Measurements from ENCODE around the gene RCOR1. TPM values are rescaled to one million over a fixed set of nuclear protein-coding genes. Genes with fewer than 3 reads are reported as not detected.

RCOR1 gene
- total and polyA plus RNA-seq, 5 donors from 2014 or later: 0.40 to 28.1 (median 0.51) TPM

DNA sequence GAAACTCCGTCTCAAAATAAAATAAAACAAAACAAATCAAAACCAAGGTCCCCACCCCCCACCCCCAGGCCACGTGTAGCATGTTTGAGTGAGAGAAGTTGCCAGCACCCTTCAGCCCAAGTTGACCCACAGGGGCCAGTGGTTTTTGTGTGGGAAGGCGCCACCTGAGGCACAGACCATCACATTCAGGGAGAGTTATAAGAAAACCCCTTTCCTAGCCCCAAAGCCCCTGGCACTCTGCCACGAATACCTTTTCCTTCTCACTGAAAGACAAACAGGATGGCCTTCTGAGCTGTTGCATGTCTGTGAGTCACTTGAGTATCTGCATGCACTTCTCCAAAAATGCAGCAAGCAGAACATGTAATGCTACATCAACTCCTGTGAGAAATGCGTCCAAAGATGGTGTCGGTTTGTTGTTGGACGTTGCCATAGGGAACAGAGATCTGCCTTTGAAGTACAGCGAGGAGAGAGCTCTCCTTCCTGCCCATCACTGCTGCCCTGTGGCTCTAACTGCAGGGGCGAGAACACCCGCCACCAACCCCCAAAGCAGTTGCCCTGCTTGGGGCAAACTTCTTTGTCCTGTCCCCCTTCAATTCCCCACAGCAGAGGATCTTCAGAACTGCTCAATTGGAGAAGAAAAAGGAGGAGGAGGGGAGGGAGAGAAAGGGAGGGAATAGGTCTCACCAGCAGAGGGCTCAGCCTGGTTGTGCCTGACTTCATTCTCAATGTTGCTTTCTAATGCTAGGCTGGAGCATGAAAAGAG, 182.1 kb downstream of the RCOR1 start:
- H3K27me3 ChIP-seq (ENCODE audit: control insufficient read depth, insufficient read depth, low read length): no peaks in the 10 kb centered on the region
- Mint-ChIP-seq H3K27me3 (peaks cover 8% of the 10 kb centered on the region), H3K9me3 (peaks cover 0 to 2% (median 0%) of the 10 kb centered on the region in 7 donors), H3K27ac (peak overlapping the region; percentile 85 to 93 (median 87)), H3K4me1 (peaks cover 13 to 42% (median 24%) of the 10 kb centered on the region in 4 donors), H3K36me3 (no peaks in the 10 kb centered on the region), H3K4me3 (peak overlapping the region; percentile 34 to 76 (median 60))
- no peaks in the 10 kb centered on the region for H3K9me3 ChIP-seq (ENCODE audit: control insufficient read depth in 2 of 2, low read length in 2 of 2)
- peak; percentile 59 to 76 (median 75) for DNase-seq
- ATAC-seq (ENCODE audit: low read depth in 2 of 2): peak; percentile 22
- peaks cover 27% of the 10 kb centered on the region for H3K4me1 ChIP-seq (ENCODE audit: control insufficient read depth, insufficient read depth, low read length, poor library complexity, severe bottlenecking)
- peak overlapping the region; percentile 91 for H3K27ac ChIP-seq (ENCODE audit: insufficient read depth, low read length, poor library complexity, severe bottlenecking)
- peak overlapping the region; percentile 24 for H3K4me3 ChIP-seq (ENCODE audit: low read depth, low read length)
- no peaks in the 10 kb centered on the region for H3K36me3 ChIP-seq (ENCODE audit: control insufficient read depth, insufficient read depth, low read length)

DNA sequence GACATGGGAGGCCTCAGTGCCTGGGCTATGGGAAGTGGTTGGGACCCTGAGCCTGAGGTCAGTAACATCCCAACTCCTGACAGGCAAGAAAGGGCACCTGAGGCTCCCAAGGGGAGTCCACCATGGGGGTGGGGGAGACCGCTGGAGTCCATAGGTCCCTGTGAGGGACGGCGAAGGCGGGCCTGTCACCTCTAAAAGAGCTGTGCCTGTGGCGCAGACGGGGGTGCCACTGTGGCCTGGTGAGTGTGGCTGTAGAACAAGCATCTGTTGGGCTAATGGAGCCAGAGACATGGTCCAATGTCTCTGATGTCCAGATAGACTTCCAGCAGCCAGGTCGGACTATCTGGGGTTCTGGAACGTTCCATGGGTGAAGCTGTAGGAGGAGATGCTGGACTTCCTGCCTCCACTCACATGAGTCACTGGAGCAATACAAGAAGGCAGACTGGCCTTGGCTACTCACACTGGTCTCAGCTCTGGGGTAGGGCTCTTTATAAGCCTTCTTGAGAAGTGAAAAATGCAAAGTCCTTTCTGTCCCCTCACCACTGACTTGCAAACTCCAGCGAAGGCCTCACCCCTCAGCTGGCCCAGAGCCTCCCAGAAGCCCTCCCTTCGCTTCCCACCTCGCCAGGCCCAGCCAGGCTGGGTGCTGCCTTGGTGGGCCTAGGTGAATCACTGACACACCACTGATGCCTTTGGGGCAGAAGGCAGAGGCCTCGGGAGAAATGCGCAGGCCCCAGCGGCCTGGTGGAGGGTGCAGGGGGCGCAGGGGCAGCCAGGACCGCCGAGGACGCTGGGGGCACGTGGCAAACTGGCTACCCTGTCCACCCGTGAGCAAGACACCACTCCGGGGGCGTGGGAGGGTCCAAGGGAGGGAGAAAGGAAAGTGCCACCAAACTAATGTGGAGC, 183.7 kb downstream of the RCOR1 start:
- Histone ChIP-seq H3K4me3 (ENCODE audit: low read depth, low read length) (no peak overlapping the region), H3K9me3 (ENCODE audit: control insufficient read depth in 2 of 2, low read length in 2 of 2) (no peaks in the 10 kb centered on the region), H3K4me1 (ENCODE audit: control insufficient read depth, insufficient read depth, low read length, poor library complexity, severe bottlenecking) (peaks cover 43% of the 10 kb centered on the region), H3K27me3 (ENCODE audit: control insufficient read depth, insufficient read depth, low read length) (no peaks in the 10 kb centered on the region), H3K27ac (ENCODE audit: insufficient read depth, low read length, poor library complexity, severe bottlenecking) (peak overlapping the region; percentile 91), H3K36me3 (ENCODE audit: control insufficient read depth, insufficient read depth, low read length) (no peaks in the 10 kb centered on the region)
- DNase-seq (peak in 1 of 3 donors; percentile 28), ATAC-seq (ENCODE audit: low read depth in 2 of 2) (no peak)
- Mint-ChIP-seq H3K4me1 (peaks cover 19 to 56% (median 37%) of the 10 kb centered on the region in 4 donors), H3K4me3 (peak overlapping the region; percentile 81 to 95 (median 84)), H3K36me3 (peaks cover 8% of the 10 kb centered on the region), H3K9me3 (peaks cover 0 to 2% (median 0%) of the 10 kb centered on the region in 7 donors), H3K27ac (peak overlapping the region; percentile 81 to 94 (median 92)), H3K27me3 (peaks cover 9% of the 10 kb centered on the region)

DNA sequence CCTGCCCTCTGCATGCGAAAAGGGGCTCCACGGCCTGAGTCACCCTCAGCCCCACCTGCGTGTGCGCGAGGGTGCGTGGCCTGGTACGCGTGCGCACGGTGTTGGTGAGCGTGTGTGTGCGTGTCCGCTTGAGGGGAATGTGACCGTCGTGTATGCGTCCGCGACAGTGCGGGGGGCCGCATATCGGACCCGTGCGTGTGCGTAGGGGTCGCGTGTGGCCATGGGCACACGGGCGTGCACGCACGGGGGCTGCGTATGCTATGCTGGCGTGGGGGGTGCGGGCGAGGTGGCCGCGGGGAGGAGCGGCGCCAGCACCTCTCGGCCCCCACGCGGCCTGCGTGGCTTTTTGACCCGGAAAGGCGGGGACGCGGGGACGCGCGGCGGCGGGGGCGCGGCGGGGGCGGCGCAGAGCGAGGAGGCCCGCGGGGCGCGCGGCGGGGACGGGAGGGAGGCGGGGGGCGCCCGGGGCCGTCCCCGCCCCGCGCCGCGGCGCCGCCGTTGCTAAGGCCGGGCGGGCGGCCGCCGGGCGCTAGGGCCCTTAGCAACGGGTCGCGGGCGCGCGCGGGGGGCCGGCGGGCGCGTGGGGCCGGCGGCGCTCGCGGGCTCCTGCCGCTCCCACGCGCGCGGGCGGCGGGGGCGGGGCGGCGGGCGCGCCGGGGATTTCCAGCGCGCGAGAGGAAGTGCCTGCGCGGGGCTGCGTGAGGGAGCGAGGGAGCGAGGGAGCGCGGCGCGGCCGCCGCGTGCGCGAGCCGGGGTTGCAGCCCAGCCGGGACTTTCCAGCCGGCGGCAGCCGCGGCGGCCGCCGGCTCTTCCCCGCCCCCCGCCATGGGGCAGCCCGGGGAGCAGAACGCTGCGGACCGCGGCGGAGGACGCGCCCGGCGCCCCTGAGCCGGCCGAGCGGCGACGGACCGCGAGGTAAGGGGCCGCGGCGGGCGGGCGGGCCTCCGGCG, 184.6 kb downstream of the RCOR1 start, which contains the start of gene TRAF3:
Gene TRAF3, plus strand, starts transcription at position 689 of the 950 bp plus-strand sequence. CDS start 92,753 bp downstream, outside the sequence.
- Histone ChIP-seq H3K36me3 (ENCODE audit: control insufficient read depth, insufficient read depth, low read length) (no peaks in the 10 kb centered on the region), H3K4me1 (ENCODE audit: control insufficient read depth, insufficient read depth, low read length, poor library complexity, severe bottlenecking) (peaks cover 48% of the 10 kb centered on the region), H3K27me3 (ENCODE audit: control insufficient read depth, insufficient read depth, low read length) (no peaks in the 10 kb centered on the region), H3K9me3 (ENCODE audit: control insufficient read depth in 2 of 2, low read length in 2 of 2) (no peaks in the 10 kb centered on the region), H3K4me3 (ENCODE audit: low read depth, low read length) (peak within 1 kb of the TSS; percentile 99), H3K27ac (ENCODE audit: insufficient read depth, low read length, poor library complexity, severe bottlenecking) (peak within 1 kb of the TSS; percentile 91)
- Mint-ChIP-seq H3K27me3 (peaks cover 9% of the 10 kb centered on the region), H3K4me1 (peaks cover 19 to 60% (median 39%) of the 10 kb centered on the region in 4 donors), H3K9me3 (peaks cover 0 to 2% (median 0%) of the 10 kb centered on the region in 7 donors), H3K27ac (peak within 1 kb of the TSS; percentile 94 to 99 (median 96)), H3K36me3 (peaks cover 8% of the 10 kb centered on the region), H3K4me3 (peak within 1 kb of the TSS; percentile 92 to 98 (median 94))
- DNase-seq (peak; percentile 85 to 89 (median 87)), ATAC-seq (ENCODE audit: low read depth in 2 of 2) (peak; percentile 80 to 82)

DNA sequence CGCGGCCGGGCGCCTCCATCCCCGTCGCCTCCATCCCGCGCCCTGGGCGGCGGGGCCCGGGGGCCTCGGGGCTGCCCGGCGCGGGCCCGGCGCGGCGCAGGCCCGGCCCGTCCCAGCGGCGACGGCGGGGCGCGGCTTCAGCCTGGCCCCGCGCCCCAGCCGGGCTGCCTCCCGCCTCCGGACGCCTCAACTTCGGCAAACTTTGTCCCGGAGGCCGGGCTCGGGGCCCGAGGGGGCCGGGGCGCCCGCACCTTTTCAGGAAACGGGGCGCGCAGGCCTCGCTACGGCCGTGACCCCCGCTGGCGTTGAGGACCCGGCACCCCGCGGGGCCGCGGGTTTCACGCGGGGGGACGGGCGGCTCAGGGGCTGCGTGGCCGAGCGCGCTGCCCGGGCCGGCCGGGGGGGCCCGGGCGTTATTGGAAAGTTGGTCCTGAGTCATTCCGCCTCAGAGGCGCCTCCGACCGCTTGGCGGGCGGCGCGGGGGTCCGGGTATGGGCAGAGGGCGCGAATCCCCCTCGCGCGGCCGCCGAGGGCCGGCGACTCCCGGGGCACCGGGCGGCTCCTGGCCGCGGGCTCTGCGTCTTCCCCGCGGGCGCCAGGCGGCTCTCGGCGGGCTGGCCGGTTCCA, 185.4 kb downstream of the RCOR1 start:
- DNase-seq: no peak

DNA sequence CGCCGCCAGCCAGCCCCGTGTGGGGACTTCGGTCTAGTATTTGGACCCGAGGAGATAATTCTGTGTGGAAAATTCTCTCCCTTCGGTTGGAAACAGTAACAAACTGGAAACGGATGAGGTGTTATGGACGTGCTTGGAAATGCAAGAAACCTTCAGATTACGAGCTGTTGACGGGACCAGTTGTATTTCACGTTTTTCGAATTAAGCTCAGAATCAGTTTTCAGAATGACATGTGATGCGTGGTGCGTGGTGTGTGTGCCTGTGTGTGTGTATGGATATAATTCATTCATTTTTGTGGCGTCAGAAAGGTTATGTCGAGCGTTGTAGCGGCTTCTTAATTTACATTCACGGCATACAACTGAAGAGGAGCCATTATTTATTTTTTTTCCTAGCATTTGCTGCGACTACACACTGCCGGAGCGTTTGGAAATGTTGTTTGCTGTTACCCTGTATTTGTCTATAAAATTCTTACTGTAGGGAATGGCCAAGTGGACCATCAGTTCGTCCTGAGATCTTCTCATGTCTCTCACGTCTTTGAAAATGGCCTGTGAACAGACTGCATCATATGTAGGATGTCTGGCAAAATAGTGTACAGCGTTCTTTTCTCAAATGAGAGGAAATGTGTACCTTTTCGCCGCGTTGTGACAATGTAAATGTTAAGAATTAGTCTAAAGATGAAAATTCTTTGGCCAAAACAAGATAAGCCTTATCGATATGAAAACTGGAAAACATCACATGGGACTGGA, 186.1 kb downstream of the RCOR1 start:
- Histone ChIP-seq H3K4me1 (ENCODE audit: control insufficient read depth, insufficient read depth, low read length, poor library complexity, severe bottlenecking) (peaks cover 61% of the 10 kb centered on the region), H3K36me3 (ENCODE audit: control insufficient read depth, insufficient read depth, low read length) (no peaks in the 10 kb centered on the region), H3K27ac (ENCODE audit: insufficient read depth, low read length, poor library complexity, severe bottlenecking) (peak overlapping the region; percentile 84), H3K4me3 (ENCODE audit: low read depth, low read length) (peak overlapping the region; percentile 99), H3K27me3 (ENCODE audit: control insufficient read depth, insufficient read depth, low read length) (no peaks in the 10 kb centered on the region), H3K9me3 (ENCODE audit: control insufficient read depth in 2 of 2, low read length in 2 of 2) (no peaks in the 10 kb centered on the region)
- Mint-ChIP-seq H3K27ac (peak overlapping the region; percentile 94 to 99 (median 96)), H3K27me3 (peaks cover 9% of the 10 kb centered on the region), H3K9me3 (no peaks in the 10 kb centered on the region), H3K4me3 (peak overlapping the region; percentile 92 to 98 (median 94)), H3K36me3 (peaks cover 8% of the 10 kb centered on the region), H3K4me1 (peaks cover 28 to 68% (median 48%) of the 10 kb centered on the region in 4 donors)
- ATAC-seq (ENCODE audit: low read depth in 2 of 2) (no peak), DNase-seq (peak in 2 of 3 donors; percentile 47 to 64)

More for the DNA sequence above, 185.4 kb downstream of the RCOR1 start:
- Histone ChIP-seq H3K9me3 (ENCODE audit: control insufficient read depth in 2 of 2, low read length in 2 of 2) (no peaks in the 10 kb centered on the region), H3K27ac (ENCODE audit: insufficient read depth, low read length, poor library complexity, severe bottlenecking) (peak overlapping the region; percentile 84), H3K4me3 (ENCODE audit: low read depth, low read length) (peak overlapping the region; percentile 99), H3K36me3 (ENCODE audit: control insufficient read depth, insufficient read depth, low read length) (no peaks in the 10 kb centered on the region), H3K4me1 (ENCODE audit: control insufficient read depth, insufficient read depth, low read length, poor library complexity, severe bottlenecking) (peaks cover 55% of the 10 kb centered on the region), H3K27me3 (ENCODE audit: control insufficient read depth, insufficient read depth, low read length) (no peaks in the 10 kb centered on the region)
- Mint-ChIP-seq H3K4me3 (peak overlapping the region; percentile 92 to 98 (median 94)), H3K9me3 (peaks cover 0 to 2% (median 0%) of the 10 kb centered on the region in 7 donors), H3K27me3 (peaks cover 9% of the 10 kb centered on the region), H3K27ac (peak overlapping the region; percentile 94 to 99 (median 96)), H3K4me1 (peaks cover 23 to 68% (median 44%) of the 10 kb centered on the region in 4 donors), H3K36me3 (peaks cover 8% of the 10 kb centered on the region)
- peak; percentile 9 to 15 for ATAC-seq (ENCODE audit: low read depth in 2 of 2)

DNA sequence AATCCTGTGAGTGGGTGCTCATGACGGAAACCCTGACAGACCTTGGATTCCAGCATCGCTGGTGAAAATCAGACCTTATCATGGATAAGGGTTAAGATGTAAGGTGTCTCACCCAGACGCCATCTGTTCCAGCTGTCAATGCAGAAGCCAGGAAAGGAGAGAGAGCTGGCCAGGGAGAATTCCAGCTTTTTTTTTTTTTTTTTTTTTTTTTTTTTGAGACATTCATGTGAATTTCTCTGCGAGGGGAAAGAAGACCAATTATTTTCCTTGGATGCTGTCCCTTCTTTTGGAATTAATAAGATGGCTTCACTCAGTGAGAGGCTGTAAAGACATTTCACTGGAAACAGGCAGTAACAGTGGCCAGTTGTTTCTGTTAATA, 186.6 kb downstream of the RCOR1 start:
- no peaks in the 10 kb centered on the region for H3K9me3 Mint-ChIP-seq

More for the DNA sequence above, 186.6 kb downstream of the RCOR1 start:
- peaks cover 67% of the 10 kb centered on the region for H3K4me1 ChIP-seq (ENCODE audit: control insufficient read depth, insufficient read depth, low read length, poor library complexity, severe bottlenecking)
- peak overlapping the region; percentile 92 to 98 (median 94) for H3K4me3 Mint-ChIP-seq
- no peaks in the 10 kb centered on the region for H3K9me3 ChIP-seq (ENCODE audit: control insufficient read depth in 2 of 2, low read length in 2 of 2)
- H3K27ac ChIP-seq (ENCODE audit: insufficient read depth, low read length, poor library complexity, severe bottlenecking): peak overlapping the region; percentile 84
- ATAC-seq (ENCODE audit: low read depth in 2 of 2) (no peak), DNase-seq (no peak)
- peak overlapping the region; percentile 91 to 96 (median 94) for H3K27ac Mint-ChIP-seq
- no peaks in the 10 kb centered on the region for H3K36me3 ChIP-seq (ENCODE audit: control insufficient read depth, insufficient read depth, low read length)
- no peaks in the 10 kb centered on the region for H3K27me3 ChIP-seq (ENCODE audit: control insufficient read depth, insufficient read depth, low read length)
- peaks cover 8% of the 10 kb centered on the region for H3K36me3 Mint-ChIP-seq
- peaks cover 9% of the 10 kb centered on the region for H3K27me3 Mint-ChIP-seq
- H3K4me3 ChIP-seq (ENCODE audit: low read depth, low read length): peak overlapping the region; percentile 99
- peaks cover 32 to 73% (median 52%) of the 10 kb centered on the region in 4 donors for H3K4me1 Mint-ChIP-seq
